Heart left ventricle (tissue), 16 donors: Measurements from ENCODE around the gene SERPINA12. TPM values are rescaled to one million over a fixed set of nuclear protein-coding genes. Genes with fewer than 3 reads are reported as not detected.

Experiments
- ATAC-seq, 4 donors: fragments of 200-7000 bp; cut with Tn5 transposase; one replicate each; pipeline ENCODE4 v1.9.1; 2020 to 2022; ENCODE audit warnings: moderate library complexity in 4 of 4, mild to moderate bottlenecking in 3 of 4, moderate number of reproducible peaks in 1 of 4
- DNase-seq, 5 donors: peaks; one replicate each; pipeline ENCODE4 v3.0.0-alpha.2; 2020
- H3K27ac ChIP-seq, 12 donors: fragments of 200-600 bp; sonication (generic) in 4 of 12; one replicate each; pipeline versions ENCODE4 v1.5.0 to v1.8.0; 2016 to 2022; ENCODE audit warnings: mild to moderate bottlenecking in 2 of 12
- H3K27me3 ChIP-seq, 9 donors: fragments of 200-600 bp; sonication (generic) in 2 of 9; one replicate each; pipeline versions ENCODE4 v1.5.1 to v1.8.0; 2016 to 2022; ENCODE audit warnings: mild to moderate bottlenecking in 3 of 9
- H3K36me3 ChIP-seq, 9 donors: fragments of 200-600 bp; sonication (generic) in 2 of 9; one replicate each; pipeline versions ENCODE4 v1.5.0 to v1.8.0; 2018 to 2022; ENCODE audit warnings: mild to moderate bottlenecking in 2 of 9
- H3K4me1 ChIP-seq, 12 donors: fragments of 200-600 bp; sonication (generic) in 4 of 12; one replicate each; pipeline versions ENCODE4 v1.5.0 to v1.8.0; 2016 to 2022; ENCODE audit warnings: mild to moderate bottlenecking in 3 of 12
- H3K4me3 ChIP-seq, 12 donors: fragments of 200-600 bp; sonication (generic) in 4 of 12; one replicate each; pipeline versions ENCODE4 v1.5.0 to v1.8.0; 2017 to 2022; ENCODE audit warnings: mild to moderate bottlenecking in 9 of 12, moderate library complexity in 4 of 12
- H3K9me3 ChIP-seq, 12 donors: fragments of 200-600 bp; sonication (generic) in 4 of 12; one replicate each; pipeline versions ENCODE4 v1.5.0 to v1.8.0; 2016 to 2022; ENCODE audit warnings: mild to moderate bottlenecking in 1 of 12
- CTCF ChIP-seq, 12 donors: fragments of 200-600 bp; sonication (generic) in 4 of 12; IDR thresholded peaks; one replicate each; pipeline versions ENCODE4 v1.5.0 to v1.8.0; 2018 to 2022; ENCODE audit warnings: antibody characterized with exemption in 12 of 12, mild to moderate bottlenecking in 5 of 12
- POLR2A ChIP-seq, 2 donors: fragments of 450-650 bp; IDR thresholded peaks; one replicate each; pipeline ENCODE4 v1.6.1; 2017; ENCODE audit warnings: antibody characterized with exemption in 2 of 2, mild to moderate bottlenecking in 2 of 2, moderate library complexity in 2 of 2
- WGBS, 4 donors: extraction: QIAGEN DNeasy Blood & Tissue Kit in 2 of 4; methylation state at CpG; one replicate each; pipeline versions ENCODE4 v1.1.5 to v1.1.7; 2013 to 2018; 5-methylcytosine and 5-hydroxymethylcytosine counted together
- intact Hi-C, 10 donors: fragments of 100-400 bp; cut with DNase I; formaldehyde crosslinking; loops; one replicate each; pipeline versions ENCODE4 v1.11.1 to v1.14.2; 2022
- polyA plus RNA-seq, 2 donors: library from polyadenylated mRNA; stranded (reverse); fragments of 200-250 nt; gene quantifications; one replicate each; pipeline ENCODE4 v1.2.3, GENCODE V29; 2013
- total RNA-seq, 9 donors: library from RNA; depleted of rRNA in 2 of 9; stranded (reverse); fragments of >200 nt in 2 of 9; fragmentation: NEBNext Ultra II Directional in 3 of 9; extraction: Animal tissue kit (Norgen Biotek cat#: 25700) in 3 of 9; gene quantifications; one replicate each; pipeline versions ENCODE4 v1.1.0 to v1.2.4, GENCODE V29; 2016 to 2023
- donor health status: ischemic (EF 13 %, LVEDD 7.1; RV severe dilation, severe dysfunction).
- donor health status: healthy with polysubstance abuse.
- donor health status: DM: no; HTN: yes; CAD: no.
- donor health status: DM: no; HTN: no; CAD: no.
- donor health status: ischemic (EF 25% LVEDD 6.9; RV normal size, moderate dysfunction).
- donor health status: ischemic (EF 25% LVEDD 5.7; RV mildly dilated, moderate dysfunction).
- donor health status: healthy.
- donor health status: DM: yes; HTN: yes; CAD: no.
- donor health status: ischemic (EF 35%, LVEDD 5.7; RV mildly dilated, moderate dysfunction).
- donor health status: nonischemic (EF 11% LVEDD 7.7; RV severe dilation, severe dysfunction).
- donor health status: DM: yes; HTN: yes; CAD: no.
- donor health status: PGD.
- donor health status: ischemic (EF 29% LVEDD 5.4; RV normal size, mild dysfunction).
- donor health status: nonischemic (EF 23%, LVEDD 6.1; RV moderate dilation, normal function).

The SERPINA12 gene
- total and polyA plus RNA-seq, 11 donors, result not detected

GRCh38 chr14:94455928-94456327, 53.3 kb downstream of the SERPINA12 start:
- Histone ChIP-seq H3K4me3 (no peak overlapping the region), H3K4me1 (no peaks in the 10 kb centered on the region), H3K27me3 (peaks cover 0 to 18% (median 0%) of the 10 kb centered on the region in 9 donors), H3K9me3 (peaks cover 0 to 12% (median 0%) of the 10 kb centered on the region in 12 donors), H3K36me3 (no peaks in the 10 kb centered on the region), H3K27ac (no peak overlapping the region)
- intact Hi-C loops, result no loop called here
- WGBS, 4 donors, result 0 to 19% (median 8%) methylated on average over 1 of the region's 1 CpG
- ATAC-seq, result no peak
- DNase-seq, result no peak
- TF ChIP-seq POLR2A (IDR thresholded peaks at IDR 0.05) (no peak), CTCF (IDR thresholded peaks at IDR 0.05) (no peak)

GRCh38 chr14:94451826-94452225, 57.4 kb downstream of the SERPINA12 start:
- Histone ChIP-seq H3K9me3 (peaks cover 0 to 6% (median 0%) of the 10 kb centered on the region in 12 donors), H3K27ac (no peak overlapping the region), H3K36me3 (no peaks in the 10 kb centered on the region), H3K4me3 (no peak overlapping the region), H3K4me1 (no peaks in the 10 kb centered on the region), H3K27me3 (peaks cover 0 to 32% (median 0%) of the 10 kb centered on the region in 9 donors)
- TF ChIP-seq POLR2A (IDR thresholded peaks at IDR 0.05) (no peak), CTCF (IDR thresholded peaks at IDR 0.05) (no peak)
- intact Hi-C loops, result no loop called here
- DNase-seq (no peak), ATAC-seq (no peak)
- 39 to 50% (median 42%) methylated on average over 3 of the region's 3 CpGs for WGBS, 4 donors

GRCh38 chr14:94451091-94451771, 58.0 kb downstream of the SERPINA12 start:
- peaks cover 0 to 33% (median 0%) of the 10 kb centered on the region in 9 donors for H3K27me3 ChIP-seq

GRCh38 chr14:94450722-94451090, 58.6 kb downstream of the SERPINA12 start:
- WGBS, 4 donors, result 48 to 67% (median 62%) methylated on average over 3 of the region's 3 CpGs
- no peak overlapping the region for H3K27ac ChIP-seq
- H3K4me1 ChIP-seq, result no peaks in the 10 kb centered on the region
- H3K4me3 ChIP-seq, result no peak overlapping the region
- TF ChIP-seq POLR2A (IDR thresholded peaks at IDR 0.05) (no peak), CTCF (IDR thresholded peaks at IDR 0.05) (no peak)
- intact Hi-C loops, result no loop called here
- DNase-seq (no peak), ATAC-seq (no peak)
- no peaks in the 10 kb centered on the region for H3K36me3 ChIP-seq
- H3K9me3 ChIP-seq, result no peaks in the 10 kb centered on the region
- peaks cover 0 to 33% (median 0%) of the 10 kb centered on the region in 9 donors for H3K27me3 ChIP-seq

More at GRCh38 chr14:94451091-94451771, 58.0 kb downstream of the SERPINA12 start:
- H3K27ac ChIP-seq, result no peak overlapping the region
- 13 to 17% (median 16%) methylated on average over 8 of the region's 8 CpGs for WGBS, 4 donors
- no peaks in the 10 kb centered on the region for H3K36me3 ChIP-seq
- ATAC-seq (no peak), DNase-seq (no peak)
- H3K4me3 ChIP-seq, result no peak overlapping the region
- H3K4me1 ChIP-seq, result no peaks in the 10 kb centered on the region
- no peaks in the 10 kb centered on the region for H3K9me3 ChIP-seq
- intact Hi-C loops, result no loop called here
- no peak for TF ChIP-seq CTCF (IDR thresholded peaks at IDR 0.05)
- no peak for TF ChIP-seq POLR2A (IDR thresholded peaks at IDR 0.05)
